Progenitor cell of endocrine pancreas (in vitro differentiated cells): ENCODE results near the gene CLASP2. TPM values are rescaled to one million over a fixed set of nuclear protein-coding genes. Genes with fewer than 3 reads are reported as not detected.

ENCODE experiments used
- DNase-seq: peaks from one replicate; pipeline ENCODE4 v3.0.0; 2021; ENCODE audit warnings: low spot score; ENCODE audit not compliant: unreplicated experiment
- H3K27ac Mint-ChIP-seq: 2 replicates; pipeline ENCODE4 v1.8.0; 2021; ENCODE audit warnings: mild to moderate bottlenecking, moderate library complexity, mixed read lengths
- H3K27me3 Mint-ChIP-seq: 2 replicates; pipeline ENCODE4 v1.8.0; 2021; ENCODE audit warnings: mixed read lengths
- H3K36me3 Mint-ChIP-seq: 2 replicates; pipeline ENCODE4 v1.8.0; 2022; ENCODE audit warnings: mixed read lengths; ENCODE audit not compliant: insufficient read depth
- H3K4me1 Mint-ChIP-seq: 2 replicates; pipeline ENCODE4 v1.8.0; 2021; ENCODE audit warnings: low read depth, mixed read lengths
- H3K4me3 Mint-ChIP-seq: 2 replicates; pipeline ENCODE4 v1.8.0; 2021; ENCODE audit warnings: low read depth, mild to moderate bottlenecking, moderate library complexity, mixed read lengths
- H3K9me3 Mint-ChIP-seq: 2 replicates; pipeline ENCODE4 v1.8.0; 2021; ENCODE audit warnings: low read depth, mixed read lengths
- CTCF ChIP-seq: fragments of 200-600 bp; sonication (generic); IDR thresholded peaks from one replicate; pipeline ENCODE4 v1.5.0; 2021; ENCODE audit warnings: antibody characterized with exemption, mild to moderate bottlenecking; ENCODE audit not compliant: unreplicated experiment
- total RNA-seq: library from RNA; stranded (reverse); gene quantifications from 2 replicates; pipeline ENCODE4 v1.2.1, GENCODE V29; 2021

Gene CLASP2
- total RNA-seq, 1 donor from 2014 or later, result 58.4 TPM

- TF ChIP-seq CTCF, result no peak
- H3K4me1 Mint-ChIP-seq, result peaks cover 1% of the 10 kb centered on the region
- H3K4me3 Mint-ChIP-seq, result no peak overlapping the region
- no peak overlapping the region for H3K27ac Mint-ChIP-seq
- no peak for DNase-seq
- no peaks in the 10 kb centered on the region for H3K36me3 Mint-ChIP-seq
- peaks cover 26% of the 10 kb centered on the region for H3K27me3 Mint-ChIP-seq
- no peaks in the 10 kb centered on the region for H3K9me3 Mint-ChIP-seq
These were observed 6.2 kb upstream of the CLASP2 start for GRCh38 chr3:33724256-33724655.

- H3K27ac Mint-ChIP-seq, result no peak overlapping the region
- DNase-seq, result no peak
- no peak for TF ChIP-seq CTCF
- H3K4me1 Mint-ChIP-seq, result peaks cover 3% of the 10 kb centered on the region
- no peaks in the 10 kb centered on the region for H3K36me3 Mint-ChIP-seq
- H3K4me3 Mint-ChIP-seq, result no peak overlapping the region
- no peaks in the 10 kb centered on the region for H3K9me3 Mint-ChIP-seq
- peaks cover 25% of the 10 kb centered on the region for H3K27me3 Mint-ChIP-seq
These were observed 4.7 kb upstream of the CLASP2 start for GRCh38 chr3:33722626-33723370.

GRCh38 chr3:33722191-33722590, 4.1 kb upstream of the CLASP2 start:
- H3K4me1 Mint-ChIP-seq, result peaks cover 3% of the 10 kb centered on the region
- H3K27me3 Mint-ChIP-seq, result peaks cover 25% of the 10 kb centered on the region
- TF ChIP-seq CTCF, result no peak

GRCh38 chr3:33718595-33718907, 497 bp upstream of the CLASP2 start:
- Mint-ChIP-seq H3K36me3 (no peaks in the 10 kb centered on the region), H3K27me3 (peaks cover 15% of the 10 kb centered on the region), H3K27ac (peak overlapping the region; percentile 98), H3K4me1 (peaks cover 8% of the 10 kb centered on the region), H3K4me3 (no peak overlapping the region), H3K9me3 (no peaks in the 10 kb centered on the region)
- TF ChIP-seq CTCF, result no peak
- DNase-seq, result no peak

More at GRCh38 chr3:33722191-33722590, 4.1 kb upstream of the CLASP2 start:
- no peak overlapping the region for H3K27ac Mint-ChIP-seq
- no peak for DNase-seq
- no peaks in the 10 kb centered on the region for H3K9me3 Mint-ChIP-seq
- no peak overlapping the region for H3K4me3 Mint-ChIP-seq
- no peaks in the 10 kb centered on the region for H3K36me3 Mint-ChIP-seq

GRCh38 chr3:33717616-33717865, 513 bp downstream of the CLASP2 start:
- Mint-ChIP-seq H3K9me3 (no peaks in the 10 kb centered on the region), H3K36me3 (no peaks in the 10 kb centered on the region), H3K4me1 (peaks cover 8% of the 10 kb centered on the region), H3K27me3 (peaks cover 7% of the 10 kb centered on the region), H3K4me3 (no peak overlapping the region), H3K27ac (peak overlapping the region; percentile 93)
- no peak for TF ChIP-seq CTCF
- peak; percentile 43 for DNase-seq
